Subcutaneous adipose tissue (tissue), 4 donors: ENCODE data around the gene DEFB123. TPM values are rescaled to one million over a fixed set of nuclear protein-coding genes. Genes with fewer than 3 reads are reported as not detected.

Experiments
- total RNA-seq, 4 donors: library from RNA; depleted of rRNA; stranded (reverse); fragments of >200 nt; gene quantifications; one replicate each; pipeline ENCODE4 v1.1.0, GENCODE V29; 2016
- TF ChIP-seq, protein P1 (sequence below): fragments of 450-650 bp; IDR thresholded peaks from one replicate; pipeline ENCODE4 v1.5.1; 2016; ENCODE audit warnings: low read depth, mild to moderate bottlenecking, control low read depth, antibody characterized with exemption, moderate library complexity

Gene DEFB123
- total RNA-seq, 4 donors from 2014 or later = not detected

DNA sequence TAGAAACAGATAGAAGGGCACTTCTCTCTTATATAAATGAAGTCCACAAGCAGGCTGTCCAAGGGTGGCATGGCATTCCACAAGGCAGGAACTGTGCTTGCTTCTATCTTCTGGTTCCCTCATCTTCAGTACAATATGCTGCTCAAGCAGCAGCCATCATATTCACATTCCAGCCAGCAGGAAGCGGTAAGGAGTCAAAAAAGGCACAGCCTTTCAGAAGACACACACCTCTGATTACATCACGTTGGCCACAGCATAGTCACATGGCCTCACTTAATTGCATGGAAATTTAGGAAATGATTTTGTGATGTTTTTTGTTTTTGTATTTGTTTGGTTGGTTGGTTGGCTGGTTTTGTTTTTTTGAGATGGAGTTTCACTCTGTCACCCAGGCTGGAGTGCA is 53.7 kb downstream of the DEFB123 start:
- TF ChIP-seq, protein P1, sequence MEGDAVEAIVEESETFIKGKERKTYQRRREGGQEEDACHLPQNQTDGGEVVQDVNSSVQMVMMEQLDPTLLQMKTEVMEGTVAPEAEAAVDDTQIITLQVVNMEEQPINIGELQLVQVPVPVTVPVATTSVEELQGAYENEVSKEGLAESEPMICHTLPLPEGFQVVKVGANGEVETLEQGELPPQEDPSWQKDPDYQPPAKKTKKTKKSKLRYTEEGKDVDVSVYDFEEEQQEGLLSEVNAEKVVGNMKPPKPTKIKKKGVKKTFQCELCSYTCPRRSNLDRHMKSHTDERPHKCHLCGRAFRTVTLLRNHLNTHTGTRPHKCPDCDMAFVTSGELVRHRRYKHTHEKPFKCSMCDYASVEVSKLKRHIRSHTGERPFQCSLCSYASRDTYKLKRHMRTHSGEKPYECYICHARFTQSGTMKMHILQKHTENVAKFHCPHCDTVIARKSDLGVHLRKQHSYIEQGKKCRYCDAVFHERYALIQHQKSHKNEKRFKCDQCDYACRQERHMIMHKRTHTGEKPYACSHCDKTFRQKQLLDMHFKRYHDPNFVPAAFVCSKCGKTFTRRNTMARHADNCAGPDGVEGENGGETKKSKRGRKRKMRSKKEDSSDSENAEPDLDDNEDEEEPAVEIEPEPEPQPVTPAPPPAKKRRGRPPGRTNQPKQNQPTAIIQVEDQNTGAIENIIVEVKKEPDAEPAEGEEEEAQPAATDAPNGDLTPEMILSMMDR = no peak

- TF ChIP-seq, protein P1 = no peak
These were observed 56.4 kb downstream of the DEFB123 start for GRCh38 chr20:31496761-31497295.

DNA sequence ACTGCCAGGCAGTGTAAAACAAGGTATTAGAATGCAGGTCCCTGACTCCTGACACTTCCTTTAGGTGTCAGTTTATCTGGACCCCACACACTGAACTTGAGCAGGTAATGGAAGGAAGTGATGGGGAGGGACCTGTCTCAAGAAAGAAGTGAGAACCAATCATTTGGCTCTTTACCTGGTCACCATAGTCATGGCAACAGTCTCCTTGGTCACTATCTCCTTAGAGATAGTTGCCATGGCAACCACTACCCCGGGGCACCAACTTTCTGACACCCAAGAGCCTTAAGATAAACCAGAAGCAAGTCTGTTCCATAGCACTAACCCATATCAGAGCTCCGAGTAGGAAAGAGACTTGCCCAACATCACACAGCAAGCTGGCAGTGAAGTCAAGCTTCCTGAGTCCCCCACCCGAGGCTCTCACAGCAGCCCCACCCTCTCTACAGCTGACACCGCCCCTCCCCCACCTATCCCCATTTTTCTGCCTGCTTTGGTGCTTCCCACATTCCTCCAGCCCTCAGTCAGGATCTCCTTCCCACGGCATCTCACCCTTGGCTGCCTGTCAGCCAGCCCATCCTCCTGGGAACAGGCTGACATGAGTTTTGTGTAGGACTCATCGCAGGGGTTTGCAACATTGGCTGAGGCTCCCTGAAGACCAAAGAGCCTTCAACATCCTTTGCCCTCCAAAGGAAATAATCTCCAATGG is 57.6 kb downstream of the DEFB123 start:
- TF ChIP-seq, protein P1 = no peak

Other genes starting within 250 kb of the DEFB123 start
- not detected for gene DEFB115, start 183.0 kb upstream of the DEFB123 start, total RNA-seq
- not detected for gene DEFB116, start 132.0 kb upstream of the DEFB123 start, total RNA-seq
- gene DEFB118, start 72.0 kb upstream of the DEFB123 start, total RNA-seq = not detected
- not detected for gene DEFB119, start 50.0 kb upstream of the DEFB123 start, total RNA-seq
- not detected for gene DEFB121, start 34.4 kb upstream of the DEFB123 start, total RNA-seq
- not detected for gene DEFB124, start 34.5 kb downstream of the DEFB123 start, total RNA-seq
- 1 to 10 TPM; 1.4 to 5.3 (median 2.7) TPM for gene REM1, start 34.7 kb downstream of the DEFB123 start, total RNA-seq
- 10 to 100 TPM; 48.2 to 99.6 (median 58.1) TPM for gene HM13, start 73.8 kb downstream of the DEFB123 start, total RNA-seq
- gene ID1, start 164.7 kb downstream of the DEFB123 start, total RNA-seq = 100 to 1,000 TPM; 162 to 666 (median 229) TPM
- 1 to 10 TPM in 3 of 4 donors, not detected in 1; 2.6 to 8.9 (median 5.5) TPM for gene COX4I2, start 197.3 kb downstream of the DEFB123 start, total RNA-seq